A673 (cell line): ENCODE measurements around the gene MSH3.

Source experiments
- EZH2 ChIP-seq: fragments of 200-600 bp; sonication (generic); IDR thresholded peaks from 2 replicates; pipeline ENCODE4 v1.6.1; 2017; ENCODE audit warnings: borderline replicate concordance, low read depth, mild to moderate bottlenecking, mixed read lengths, antibody characterized with exemption, low read length; ENCODE audit not compliant: poor library complexity, severe bottlenecking
- TF ChIP-seq, protein P1 (sequence below): fragments of 300-800, 200-600 bp; sonication (generic); conservative IDR thresholded peaks from 2 replicates; pipeline ENCODE4 v1.5.1; 2017; ENCODE audit warnings: low read depth, mild to moderate bottlenecking, antibody characterized with exemption, low read length, moderate library complexity, mixed read lengths

DNA sequence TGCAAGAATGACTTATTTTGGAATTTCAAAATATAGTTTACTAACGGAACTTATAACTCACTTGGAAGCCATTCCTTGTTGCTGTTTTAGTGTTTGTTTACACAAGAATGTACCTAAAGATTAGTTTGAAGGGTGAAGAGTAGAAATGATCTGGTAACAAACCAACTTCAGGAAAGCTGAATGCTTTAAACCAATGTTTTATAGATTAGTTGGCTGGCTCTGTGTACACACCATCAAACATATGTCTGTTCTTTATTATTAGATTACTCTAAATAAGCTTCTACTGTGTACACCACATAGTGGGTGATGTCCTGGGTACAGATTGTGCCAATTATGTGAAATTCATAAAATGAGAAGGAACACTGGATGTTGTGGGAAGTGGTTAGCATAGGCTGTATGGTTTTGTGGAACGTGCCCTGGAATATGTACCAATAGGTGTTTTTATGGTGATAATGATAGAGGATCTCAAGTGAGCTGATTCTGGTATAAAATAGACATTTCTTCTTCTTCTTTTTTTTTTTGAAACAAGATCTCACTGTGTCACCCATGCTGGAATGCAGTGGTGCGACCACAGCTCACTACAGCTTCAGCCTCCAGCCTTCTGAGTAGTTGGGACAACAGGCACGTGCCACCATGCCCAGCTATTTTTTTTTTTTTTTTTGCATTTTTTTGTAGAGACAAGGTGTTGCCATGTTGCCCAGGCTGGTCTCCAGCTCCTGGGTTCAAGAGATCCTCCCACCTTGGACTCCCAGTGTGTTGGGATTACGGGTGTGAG lies 109.6 kb downstream of the MSH3 start:
- TF ChIP-seq, protein P1, sequence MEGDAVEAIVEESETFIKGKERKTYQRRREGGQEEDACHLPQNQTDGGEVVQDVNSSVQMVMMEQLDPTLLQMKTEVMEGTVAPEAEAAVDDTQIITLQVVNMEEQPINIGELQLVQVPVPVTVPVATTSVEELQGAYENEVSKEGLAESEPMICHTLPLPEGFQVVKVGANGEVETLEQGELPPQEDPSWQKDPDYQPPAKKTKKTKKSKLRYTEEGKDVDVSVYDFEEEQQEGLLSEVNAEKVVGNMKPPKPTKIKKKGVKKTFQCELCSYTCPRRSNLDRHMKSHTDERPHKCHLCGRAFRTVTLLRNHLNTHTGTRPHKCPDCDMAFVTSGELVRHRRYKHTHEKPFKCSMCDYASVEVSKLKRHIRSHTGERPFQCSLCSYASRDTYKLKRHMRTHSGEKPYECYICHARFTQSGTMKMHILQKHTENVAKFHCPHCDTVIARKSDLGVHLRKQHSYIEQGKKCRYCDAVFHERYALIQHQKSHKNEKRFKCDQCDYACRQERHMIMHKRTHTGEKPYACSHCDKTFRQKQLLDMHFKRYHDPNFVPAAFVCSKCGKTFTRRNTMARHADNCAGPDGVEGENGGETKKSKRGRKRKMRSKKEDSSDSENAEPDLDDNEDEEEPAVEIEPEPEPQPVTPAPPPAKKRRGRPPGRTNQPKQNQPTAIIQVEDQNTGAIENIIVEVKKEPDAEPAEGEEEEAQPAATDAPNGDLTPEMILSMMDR = no peak
- no peak for TF ChIP-seq EZH2
